ENCODE results near the gene CLDN24.

DNA sequence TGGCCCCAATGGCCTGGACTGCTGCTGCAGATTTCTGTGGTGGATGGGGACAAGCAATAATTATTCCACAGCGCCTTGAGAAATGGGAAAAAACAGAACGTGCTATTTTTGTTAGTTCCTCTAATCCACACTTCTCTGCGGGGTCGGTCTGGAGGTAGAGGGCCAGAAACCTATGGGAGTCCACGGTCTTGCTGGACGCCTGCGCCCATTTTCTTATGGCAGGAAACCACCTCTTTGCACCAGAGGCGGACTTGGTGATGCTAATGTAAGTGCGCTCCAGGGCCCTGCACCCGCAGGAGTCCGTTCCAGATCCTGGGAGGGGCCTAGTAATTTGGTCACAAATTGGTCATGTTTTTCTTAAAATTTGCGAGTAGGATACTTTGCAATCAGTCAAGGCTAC lies 25.9 kb upstream of the CLDN24 start:
- no peak for TF ChIP-seq EP300 (IDR thresholded peaks at IDR 0.05)
- no peak for TF ChIP-seq CTCF (IDR thresholded peaks at IDR 0.05)
- TF ChIP-seq POLR2AphosphoS5 (IDR thresholded peaks at IDR 0.05): no peak

Measured in upper lobe of left lung (tissue), 4 donors.